HEK293 (cell line): ENCODE measurements around the gene SART3.

Experiments used
- CTCF ChIA-PET: fragments of 350-600 bp; formaldehyde crosslinking; extraction: SDS; loops from one replicate; lab custom pipeline; 2021; ENCODE audit warnings: antibody characterized with exemption; lab: Yijun Ruan, JAX
- POLR2A ChIA-PET: fragments of 300-600 bp; formaldehyde crosslinking; extraction: SDS; loops from one replicate; lab custom pipeline; 2020; ENCODE audit warnings: antibody characterized with exemption, inconsistent platforms; lab: Yijun Ruan, JAX
- H3K27ac ChIP-seq: fragments of 200-500 bp; sonication (Bioruptor generic); 2 replicates; pipeline ENCODE4 v1.5.1; 2014; ENCODE audit warnings: low read depth, low read length, control low read depth, inconsistent platforms; ENCODE audit errors: extremely low read depth
- H3K36me3 ChIP-seq, 2 experiments: fragments of 200-500 bp in 1 of 2; sonication (Bioruptor generic) in 1 of 2; 1 replicate in 1 of 2; 2 replicates in 1 of 2; pipeline ENCODE4 v1.5.1; 2014 to 2017; ENCODE audit warnings: inconsistent platforms in 2 of 2, low read length in 2 of 2; ENCODE audit not compliant: control insufficient read depth in 2 of 2, insufficient read depth in 1 of 2
- H3K4me1 ChIP-seq: fragments of 200-500 bp; sonication (Bioruptor generic); 2 replicates; pipeline ENCODE4 v1.5.1; 2014; ENCODE audit warnings: mild to moderate bottlenecking, low read length, inconsistent platforms; ENCODE audit not compliant: control insufficient read depth, insufficient read depth
- H3K4me3 ChIP-seq: 2 replicates; pipeline ENCODE4 v1.5.1; 2011; ENCODE audit warnings: low read depth, mild to moderate bottlenecking, control low read depth, low read length, moderate library complexity
- H3K9me3 ChIP-seq: fragments of 200-500 bp; sonication (Bioruptor generic); 2 replicates; pipeline ENCODE4 v1.5.1; 2014; ENCODE audit warnings: low read depth, low read length, inconsistent platforms; ENCODE audit not compliant: control insufficient read depth, insufficient read depth
- KLF16 ChIP-seq: fragments of 450-650 bp; formaldehyde crosslinking; IDR thresholded peaks from 2 replicates; pipeline ENCODE4 v1.5.1; 2017; ENCODE audit warnings: missing biosample characterization, missing genetic modification characterization
- SP2 ChIP-seq: fragments of 450-650 bp; formaldehyde crosslinking; IDR thresholded peaks from 2 replicates; pipeline ENCODE4 v1.5.1; 2016; ENCODE audit warnings: missing biosample characterization, missing genetic modification characterization
- ZBTB17 ChIP-seq: fragments of 450-650 bp; formaldehyde crosslinking; IDR thresholded peaks from 2 replicates; pipeline ENCODE4 v1.5.1; 2016; ENCODE audit warnings: missing biosample characterization, missing genetic modification characterization
- ZNF10 ChIP-seq: fragments of 450-650 bp; formaldehyde crosslinking; IDR thresholded peaks from 2 replicates; pipeline ENCODE4 v1.5.1; 2017; ENCODE audit warnings: missing biosample characterization, missing genetic modification characterization
- ZNF112 ChIP-seq: fragments of 450-650 bp; formaldehyde crosslinking; IDR thresholded peaks from 2 replicates; pipeline ENCODE4 v1.5.0; 2017; ENCODE audit warnings: missing biosample characterization, missing genetic modification characterization
- ZNF121 ChIP-seq: fragments of 450-650 bp; formaldehyde crosslinking; IDR thresholded peaks from 2 replicates; pipeline ENCODE4 v1.5.1; 2016; ENCODE audit warnings: missing biosample characterization, missing genetic modification characterization
- ZNF239 ChIP-seq: fragments of 450-650 bp; formaldehyde crosslinking; IDR thresholded peaks from 2 replicates; pipeline ENCODE4 v1.5.1; 2016; ENCODE audit warnings: missing biosample characterization, missing genetic modification characterization
- ZNF366 ChIP-seq: fragments of 450-650 bp; formaldehyde crosslinking; conservative IDR thresholded peaks from 2 replicates; pipeline ENCODE4 v1.5.1; 2016; ENCODE audit warnings: missing biosample characterization, missing genetic modification characterization
- ZNF561 ChIP-seq: fragments of 450-650 bp; IDR thresholded peaks from 2 replicates; pipeline ENCODE4 v1.5.1; 2018; ENCODE audit warnings: missing biosample characterization, missing genetic modification characterization, borderline replicate concordance
- ZNF571 ChIP-seq: fragments of 450-650 bp; formaldehyde crosslinking; IDR thresholded peaks from 2 replicates; pipeline ENCODE4 v1.5.0; 2017; ENCODE audit warnings: missing biosample characterization, missing genetic modification characterization
- ZNF596 ChIP-seq: fragments of 450-650 bp; IDR thresholded peaks from 2 replicates; pipeline ENCODE4 v1.5.0; 2018; ENCODE audit warnings: missing biosample characterization, mild to moderate bottlenecking, missing genetic modification characterization, moderate library complexity
- ZNF654 ChIP-seq: fragments of 450-650 bp; formaldehyde crosslinking; IDR thresholded peaks from 2 replicates; pipeline ENCODE4 v1.5.1; 2016; ENCODE audit warnings: low read depth, missing biosample characterization, missing genetic modification characterization
- ZNF837 ChIP-seq: fragments of 450-650 bp; formaldehyde crosslinking; IDR thresholded peaks from 2 replicates; pipeline ENCODE4 v1.5.1; 2016; ENCODE audit warnings: missing biosample characterization, missing genetic modification characterization
- TF ChIP-seq, protein P1 (sequence below): fragments of 450-650 bp; formaldehyde crosslinking; IDR thresholded peaks from 2 replicates; pipeline ENCODE4 v1.5.1; 2016; ENCODE audit warnings: missing biosample characterization, missing genetic modification characterization
- TF ChIP-seq, protein P2 (sequence below): fragments of 450-650 bp; formaldehyde crosslinking; IDR thresholded peaks from 2 replicates; pipeline ENCODE4 v1.5.1; 2016; ENCODE audit warnings: missing biosample characterization, missing genetic modification characterization
- TF ChIP-seq, protein P3 (sequence below): fragments of 450-650 bp; formaldehyde crosslinking; IDR thresholded peaks from 2 replicates; pipeline ENCODE4 v1.5.1; 2017; ENCODE audit warnings: missing biosample characterization, missing genetic modification characterization

Gene SART3

DNA sequence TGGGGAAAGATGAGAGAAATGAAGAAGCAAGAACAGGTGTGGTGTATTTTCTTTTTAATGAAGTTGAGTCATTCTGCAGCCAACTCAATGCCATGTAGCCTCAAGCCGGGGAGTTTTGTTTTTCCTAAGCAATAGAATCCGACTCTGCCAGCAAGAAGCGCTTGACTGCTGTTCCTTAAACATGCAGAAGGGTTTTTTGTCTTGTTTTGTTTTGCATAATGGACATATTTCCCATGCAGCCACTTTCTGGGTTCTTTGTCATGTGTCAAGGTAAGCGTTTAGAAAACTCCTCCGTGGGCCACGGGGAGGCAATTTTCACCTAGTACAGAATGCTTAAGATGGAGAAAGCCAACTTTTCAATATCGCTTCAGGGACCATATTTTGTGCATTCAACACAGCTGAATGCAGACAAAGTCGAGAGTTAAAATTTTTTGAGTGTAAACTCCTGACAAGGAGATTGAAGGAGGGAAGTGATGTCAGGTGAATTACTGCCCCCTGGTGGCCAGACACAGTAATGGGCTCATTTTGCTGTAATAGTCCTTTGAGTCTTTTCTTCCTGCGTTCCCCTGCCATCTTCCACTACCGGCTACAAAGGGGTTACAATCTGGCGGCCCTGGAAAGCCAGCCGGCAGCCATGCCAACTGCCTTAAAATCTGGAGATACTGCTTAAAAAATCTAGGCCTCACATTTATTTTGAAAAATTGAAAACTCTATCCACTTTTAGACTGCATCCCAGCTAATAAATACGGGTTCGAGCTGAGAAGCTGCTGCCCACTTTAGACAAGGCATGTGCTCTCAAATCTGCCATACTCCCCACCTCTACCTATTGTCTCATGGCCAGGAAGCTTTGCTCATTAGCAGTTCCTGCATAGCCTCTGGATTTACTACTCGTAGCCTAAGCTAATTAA, 49.1 kb downstream of the SART3 start:
- CTCF ChIA-PET: interaction anchor here (0.6 to 2.1 kb wide), 27 partner anchors 10 to 1463 kb away, joined by 3 to 11 read pairs (median 4); no protein-coding TSS in a partner anchor
- Histone ChIP-seq H3K9me3 (no peaks in the 10 kb centered on the region), H3K36me3 (peaks cover 0 to 4% of the 10 kb centered on the region in 2 experiments; a peak in 1 of 3 replicates), H3K27ac (no peak overlapping the region), H3K4me3 (no peak overlapping the region), H3K4me1 (no peaks in the 10 kb centered on the region)
- POLR2A ChIA-PET: interaction anchor here (0.7 kb wide), 1 partner anchor 29 kb away, joined by 6 read pairs; no protein-coding TSS in a partner anchor
- TF ChIP-seq ZNF366 (tag by site-specific recombination): peak; percentile 44; the same call in 1 of the 2 replicates
- peak; percentile 82 for TF ChIP-seq ZNF654
- no peak for TF ChIP-seq SP2 (tag by site-specific recombination)
- TF ChIP-seq, protein P1, sequence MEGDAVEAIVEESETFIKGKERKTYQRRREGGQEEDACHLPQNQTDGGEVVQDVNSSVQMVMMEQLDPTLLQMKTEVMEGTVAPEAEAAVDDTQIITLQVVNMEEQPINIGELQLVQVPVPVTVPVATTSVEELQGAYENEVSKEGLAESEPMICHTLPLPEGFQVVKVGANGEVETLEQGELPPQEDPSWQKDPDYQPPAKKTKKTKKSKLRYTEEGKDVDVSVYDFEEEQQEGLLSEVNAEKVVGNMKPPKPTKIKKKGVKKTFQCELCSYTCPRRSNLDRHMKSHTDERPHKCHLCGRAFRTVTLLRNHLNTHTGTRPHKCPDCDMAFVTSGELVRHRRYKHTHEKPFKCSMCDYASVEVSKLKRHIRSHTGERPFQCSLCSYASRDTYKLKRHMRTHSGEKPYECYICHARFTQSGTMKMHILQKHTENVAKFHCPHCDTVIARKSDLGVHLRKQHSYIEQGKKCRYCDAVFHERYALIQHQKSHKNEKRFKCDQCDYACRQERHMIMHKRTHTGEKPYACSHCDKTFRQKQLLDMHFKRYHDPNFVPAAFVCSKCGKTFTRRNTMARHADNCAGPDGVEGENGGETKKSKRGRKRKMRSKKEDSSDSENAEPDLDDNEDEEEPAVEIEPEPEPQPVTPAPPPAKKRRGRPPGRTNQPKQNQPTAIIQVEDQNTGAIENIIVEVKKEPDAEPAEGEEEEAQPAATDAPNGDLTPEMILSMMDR: peak; percentile 64
- no peak for TF ChIP-seq ZNF571
- 0 out of 2 replicates have a peak, but pooled peaks have one; percentile 20 for TF ChIP-seq ZBTB17 (tag by site-specific recombination)

DNA sequence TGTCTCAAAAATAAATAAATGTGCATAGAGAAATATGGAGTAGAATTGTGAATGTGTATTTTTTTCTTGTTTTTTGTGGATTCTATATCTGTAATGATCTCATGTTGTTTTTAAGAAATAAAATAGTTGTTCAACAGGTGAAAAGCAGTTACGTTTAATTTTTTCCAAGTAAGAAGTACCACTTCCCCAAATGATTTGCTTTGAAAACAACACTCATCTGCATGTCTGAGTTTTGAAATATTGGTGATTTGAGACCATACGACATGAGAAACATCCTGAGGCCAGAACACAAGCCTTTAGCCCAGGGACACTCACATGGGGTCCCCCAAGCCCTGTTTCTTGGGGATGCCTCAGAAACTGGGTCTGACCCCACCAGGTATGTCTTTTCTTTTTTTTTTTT, 50.1 kb downstream of the SART3 start:
- TF ChIP-seq KLF16: no peak
- TF ChIP-seq, protein P2, sequence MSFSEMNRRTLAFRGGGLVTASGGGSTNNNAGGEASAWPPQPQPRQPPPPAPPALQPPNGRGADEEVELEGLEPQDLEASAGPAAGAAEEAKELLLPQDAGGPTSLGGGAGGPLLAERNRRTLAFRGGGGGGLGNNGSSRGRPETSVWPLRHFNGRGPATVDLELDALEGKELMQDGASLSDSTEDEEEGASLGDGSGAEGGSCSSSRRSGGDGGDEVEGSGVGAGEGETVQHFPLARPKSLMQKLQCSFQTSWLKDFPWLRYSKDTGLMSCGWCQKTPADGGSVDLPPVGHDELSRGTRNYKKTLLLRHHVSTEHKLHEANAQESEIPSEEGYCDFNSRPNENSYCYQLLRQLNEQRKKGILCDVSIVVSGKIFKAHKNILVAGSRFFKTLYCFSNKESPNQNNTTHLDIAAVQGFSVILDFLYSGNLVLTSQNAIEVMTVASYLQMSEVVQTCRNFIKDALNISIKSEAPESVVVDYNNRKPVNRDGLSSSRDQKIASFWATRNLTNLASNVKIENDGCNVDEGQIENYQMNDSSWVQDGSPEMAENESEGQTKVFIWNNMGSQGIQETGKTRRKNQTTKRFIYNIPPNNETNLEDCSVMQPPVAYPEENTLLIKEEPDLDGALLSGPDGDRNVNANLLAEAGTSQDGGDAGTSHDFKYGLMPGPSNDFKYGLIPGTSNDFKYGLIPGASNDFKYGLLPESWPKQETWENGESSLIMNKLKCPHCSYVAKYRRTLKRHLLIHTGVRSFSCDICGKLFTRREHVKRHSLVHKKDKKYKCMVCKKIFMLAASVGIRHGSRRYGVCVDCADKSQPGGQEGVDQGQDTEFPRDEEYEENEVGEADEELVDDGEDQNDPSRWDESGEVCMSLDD (tag by site-specific recombination): no peak
- TF ChIP-seq ZNF121 (tag by site-specific recombination): no peak
- no peak for TF ChIP-seq ZNF596 (tag by site-specific recombination)
- no peak for TF ChIP-seq ZNF561
- TF ChIP-seq, protein P3, sequence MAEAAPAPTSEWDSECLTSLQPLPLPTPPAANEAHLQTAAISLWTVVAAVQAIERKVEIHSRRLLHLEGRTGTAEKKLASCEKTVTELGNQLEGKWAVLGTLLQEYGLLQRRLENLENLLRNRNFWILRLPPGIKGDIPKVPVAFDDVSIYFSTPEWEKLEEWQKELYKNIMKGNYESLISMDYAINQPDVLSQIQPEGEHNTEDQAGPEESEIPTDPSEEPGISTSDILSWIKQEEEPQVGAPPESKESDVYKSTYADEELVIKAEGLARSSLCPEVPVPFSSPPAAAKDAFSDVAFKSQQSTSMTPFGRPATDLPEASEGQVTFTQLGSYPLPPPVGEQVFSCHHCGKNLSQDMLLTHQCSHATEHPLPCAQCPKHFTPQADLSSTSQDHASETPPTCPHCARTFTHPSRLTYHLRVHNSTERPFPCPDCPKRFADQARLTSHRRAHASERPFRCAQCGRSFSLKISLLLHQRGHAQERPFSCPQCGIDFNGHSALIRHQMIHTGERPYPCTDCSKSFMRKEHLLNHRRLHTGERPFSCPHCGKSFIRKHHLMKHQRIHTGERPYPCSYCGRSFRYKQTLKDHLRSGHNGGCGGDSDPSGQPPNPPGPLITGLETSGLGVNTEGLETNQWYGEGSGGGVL (tag by site-specific recombination): no peak
- TF ChIP-seq ZNF10 (tag by site-specific recombination): no peak
- TF ChIP-seq ZNF239 (tag by site-specific recombination): no peak
- no peak for TF ChIP-seq ZNF112 (tag by site-specific recombination)
- no peak for TF ChIP-seq ZNF837 (tag by site-specific recombination)
- H3K9me3 ChIP-seq: no peaks in the 10 kb centered on the region
- H3K27ac ChIP-seq: no peak overlapping the region
- POLR2A ChIA-PET: no interaction called here
- H3K4me1 ChIP-seq: no peaks in the 10 kb centered on the region
- CTCF ChIA-PET: no interaction called here
- H3K4me3 ChIP-seq: no peak overlapping the region
- no peaks in the 10 kb centered on the region for H3K36me3 ChIP-seq
